Subcutaneous abdominal adipose tissue (tissue), 5 donors: ENCODE data around the gene NUDC.

Source experiments
- H3K27ac ChIP-seq: one replicate; pipeline ENCODE4 v1.7.0; 2013; ENCODE audit warnings: low read depth, mild to moderate bottlenecking, inconsistent platforms, low read length, moderate library complexity
- H3K27me3 ChIP-seq, 5 donors: one replicate each; pipeline ENCODE4 v1.7.0; 2013; ENCODE audit warnings: low read length in 5 of 5, inconsistent platforms in 1 of 5; ENCODE audit not compliant: control insufficient read depth in 5 of 5, insufficient read depth in 4 of 5
- H3K36me3 ChIP-seq, 5 donors: one replicate each; pipeline ENCODE4 v1.7.0; 2013; ENCODE audit warnings: low read length in 5 of 5; ENCODE audit not compliant: control insufficient read depth in 5 of 5, insufficient read depth in 5 of 5
- H3K4me1 ChIP-seq, 5 donors: one replicate each; pipeline ENCODE4 v1.7.0; 2013; ENCODE audit warnings: low read length in 5 of 5, mild to moderate bottlenecking in 3 of 5, moderate library complexity in 1 of 5; ENCODE audit not compliant: control insufficient read depth in 5 of 5, insufficient read depth in 5 of 5
- H3K4me3 ChIP-seq, 5 donors: one replicate each; pipeline ENCODE4 v1.7.0; 2013; ENCODE audit warnings: low read length in 5 of 5, low read depth in 1 of 5
- H3K9ac ChIP-seq, 5 donors: one replicate each; pipeline ENCODE4 v1.7.0; 2013; ENCODE audit warnings: low read length in 5 of 5, mild to moderate bottlenecking in 4 of 5, moderate library complexity in 3 of 5
- H3K9me3 ChIP-seq, 5 donors: one replicate each; pipeline ENCODE4 v1.7.0; 2013; ENCODE audit warnings: low read length in 5 of 5; ENCODE audit not compliant: control insufficient read depth in 5 of 5
- donor health status: healthy.
- donor health status: healthy.
- donor health status: healthy.
- donor health status: healthy.
- donor health status: healthy.

The NUDC gene

GRCh38 chr1:26959722-26960624 lies 38.4 kb downstream of the NUDC start, which contains the start of gene KDF1:
KDF1 (minus strand) TSS chr1:26960468; CDS start chr1:26952380, 8,088 bp downstream.
- H3K4me3 ChIP-seq: peak within 1 kb of the TSS in 2 of 5 donors; percentile 28 to 52
- no peak within 1 kb of the TSS for H3K27ac ChIP-seq
- H3K27me3 ChIP-seq: peaks cover 18 to 51% (median 38%) of the 10 kb centered on the region in 5 donors
- peaks cover 0 to 8% (median 5%) of the 10 kb centered on the region in 5 donors for H3K9me3 ChIP-seq
- H3K36me3 ChIP-seq: no peaks in the 10 kb centered on the region
- H3K9ac ChIP-seq: no peak within 1 kb of the TSS
- H3K4me1 ChIP-seq: peaks cover 0 to 12% (median 8%) of the 10 kb centered on the region in 5 donors

- H3K36me3 ChIP-seq: no peaks in the 10 kb centered on the region
- H3K4me1 ChIP-seq: peaks cover 0 to 12% (median 8%) of the 10 kb centered on the region in 5 donors
- H3K27ac ChIP-seq: no peak overlapping the region
- H3K4me3 ChIP-seq: no peak overlapping the region
- no peak overlapping the region for H3K9ac ChIP-seq
- peaks cover 0 to 8% (median 5%) of the 10 kb centered on the region in 5 donors for H3K9me3 ChIP-seq
- peaks cover 17 to 48% (median 38%) of the 10 kb centered on the region in 5 donors for H3K27me3 ChIP-seq
Observed at GRCh38 chr1:26960625-26960966, 39.1 kb downstream of the NUDC start.

- Histone ChIP-seq H3K36me3 (no peaks in the 10 kb centered on the region), H3K27me3 (peaks cover 17 to 54% (median 44%) of the 10 kb centered on the region in 5 donors), H3K9me3 (no peaks in the 10 kb centered on the region), H3K4me3 (no peak overlapping the region), H3K9ac (no peak overlapping the region), H3K27ac (no peak overlapping the region), H3K4me1 (peaks cover 0 to 12% (median 8%) of the 10 kb centered on the region in 5 donors)
Observed at GRCh38 chr1:26961826-26962225, 40.3 kb downstream of the NUDC start.

DNA sequence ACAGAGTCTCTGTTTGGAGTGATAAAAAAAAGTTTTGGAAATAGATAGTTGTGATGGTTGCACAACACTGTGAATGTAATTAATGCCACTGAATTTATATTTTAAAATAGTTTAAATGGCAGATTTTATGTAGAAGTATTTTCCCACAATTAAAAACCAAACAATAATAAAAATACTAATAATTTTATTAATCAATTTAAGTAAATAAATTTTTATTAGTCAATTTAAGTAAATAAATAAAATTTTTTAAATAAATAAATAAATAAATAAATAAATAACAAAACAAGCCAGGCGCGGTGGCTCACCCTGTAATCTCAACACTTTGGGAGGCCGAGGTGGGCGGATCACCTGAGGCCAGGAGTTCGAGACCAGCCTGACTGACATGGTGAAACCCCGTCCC lies 43.7 kb downstream of the NUDC start:
- Histone ChIP-seq H3K36me3 (no peaks in the 10 kb centered on the region), H3K4me3 (no peak overlapping the region), H3K27me3 (peaks cover 8 to 39% (median 30%) of the 10 kb centered on the region in 5 donors)

GRCh38 chr1:26965628-26966027 lies 44.1 kb downstream of the NUDC start:
- no peaks in the 10 kb centered on the region for H3K9me3 ChIP-seq
- H3K9ac ChIP-seq: no peak overlapping the region
- H3K4me3 ChIP-seq: no peak overlapping the region
- H3K36me3 ChIP-seq: no peaks in the 10 kb centered on the region
- no peak overlapping the region for H3K27ac ChIP-seq
- H3K27me3 ChIP-seq: peaks cover 6 to 35% (median 29%) of the 10 kb centered on the region in 5 donors
- H3K4me1 ChIP-seq: no peaks in the 10 kb centered on the region

More for the DNA sequence above, 43.7 kb downstream of the NUDC start:
- H3K9me3 ChIP-seq: no peaks in the 10 kb centered on the region
- H3K4me1 ChIP-seq: peaks cover 0 to 3% (median 2%) of the 10 kb centered on the region in 5 donors
- H3K9ac ChIP-seq: no peak overlapping the region
- no peak overlapping the region for H3K27ac ChIP-seq

- H3K9ac ChIP-seq: no peak overlapping the region
- no peaks in the 10 kb centered on the region for H3K36me3 ChIP-seq
- H3K9me3 ChIP-seq: no peaks in the 10 kb centered on the region
- H3K4me1 ChIP-seq: no peaks in the 10 kb centered on the region
- peaks cover 10 to 30% (median 25%) of the 10 kb centered on the region in 5 donors for H3K27me3 ChIP-seq
- H3K4me3 ChIP-seq: no peak overlapping the region
- H3K27ac ChIP-seq: no peak overlapping the region
Observed at GRCh38 chr1:26970810-26971209, 49.3 kb downstream of the NUDC start.

- H3K27ac ChIP-seq: no peak overlapping the region
- no peak overlapping the region for H3K4me3 ChIP-seq
- no peak overlapping the region for H3K9ac ChIP-seq
- no peaks in the 10 kb centered on the region for H3K36me3 ChIP-seq
- H3K4me1 ChIP-seq: no peaks in the 10 kb centered on the region
- H3K27me3 ChIP-seq: peaks cover 10 to 25% (median 21%) of the 10 kb centered on the region in 5 donors
- no peaks in the 10 kb centered on the region for H3K9me3 ChIP-seq
Observed at GRCh38 chr1:26971590-26971989, 50.0 kb downstream of the NUDC start.

GRCh38 chr1:26972390-26972789 lies 50.8 kb downstream of the NUDC start:
- peaks cover 9 to 24% (median 19%) of the 10 kb centered on the region in 5 donors for H3K27me3 ChIP-seq
- no peaks in the 10 kb centered on the region for H3K9me3 ChIP-seq
- H3K36me3 ChIP-seq: no peaks in the 10 kb centered on the region
- no peaks in the 10 kb centered on the region for H3K4me1 ChIP-seq
- no peak overlapping the region for H3K27ac ChIP-seq
- no peak overlapping the region for H3K4me3 ChIP-seq
- no peak overlapping the region for H3K9ac ChIP-seq

GRCh38 chr1:26972821-26973220 lies 51.3 kb downstream of the NUDC start:
- no peak overlapping the region for H3K27ac ChIP-seq
- H3K4me1 ChIP-seq: no peaks in the 10 kb centered on the region

More at GRCh38 chr1:26972821-26973220, 51.3 kb downstream of the NUDC start:
- H3K9me3 ChIP-seq: no peaks in the 10 kb centered on the region
- H3K27me3 ChIP-seq: peaks cover 5 to 22% (median 16%) of the 10 kb centered on the region in 5 donors
- H3K4me3 ChIP-seq: no peak overlapping the region
- H3K9ac ChIP-seq: no peak overlapping the region
- H3K36me3 ChIP-seq: no peaks in the 10 kb centered on the region
